Activated T-helper 9 cell treated with anti-CD3 and anti-CD28 coated beads, Interleukin-2, amount 50 U/mL, for 16 hours (primary cell): Measurements from ENCODE around the gene CCDC17.

Experiments used
- DNase-seq: peaks from one replicate; pipeline ENCODE4 v3.0.0-alpha.2; 2020; ENCODE audit warnings: low read depth

Gene CCDC17

GRCh38 chr1:45623972-45624371, at the start of gene CCDC17:
CCDC17 (minus strand) TSS chr1:45624054; CDS start chr1:45623909, 145 bp downstream.
- DNase-seq, result no peak

DNA sequence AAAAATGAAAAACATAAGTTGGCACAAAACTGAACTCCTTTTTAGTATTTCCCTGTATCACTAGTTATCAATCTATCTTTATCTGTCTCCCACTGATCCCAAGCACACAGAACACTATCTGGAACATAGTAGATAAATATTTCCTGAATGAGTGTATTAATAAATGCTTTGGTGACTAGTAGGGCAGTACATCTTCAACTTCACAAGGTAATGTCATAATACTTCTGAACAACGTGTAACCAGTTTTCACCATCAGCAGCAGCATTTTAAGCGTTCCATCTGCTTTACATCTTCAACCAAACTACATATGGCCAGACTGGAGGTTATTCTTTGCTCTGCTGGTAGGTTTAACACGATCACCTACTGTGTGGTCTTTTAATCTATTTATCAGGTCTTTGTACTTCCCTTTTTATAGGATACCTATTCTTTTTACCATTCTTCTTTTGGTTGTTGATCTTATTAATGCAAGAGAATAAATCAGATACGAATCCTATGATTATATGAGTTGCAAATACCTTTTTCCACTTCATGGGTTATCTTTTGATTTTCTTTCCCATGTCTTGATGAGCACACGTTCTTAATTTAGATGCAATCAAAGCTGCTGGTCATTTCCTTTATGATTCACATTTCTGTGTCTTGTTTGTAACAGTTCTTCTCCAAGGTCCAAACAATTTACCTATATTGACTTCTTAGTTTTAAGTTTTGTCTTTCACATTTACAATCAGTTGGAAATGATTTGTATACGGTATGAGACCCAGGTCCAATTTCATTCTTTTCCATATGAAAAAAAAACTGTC, 46.2 kb upstream of the CCDC17 start:
- DNase-seq, result no peak

DNA sequence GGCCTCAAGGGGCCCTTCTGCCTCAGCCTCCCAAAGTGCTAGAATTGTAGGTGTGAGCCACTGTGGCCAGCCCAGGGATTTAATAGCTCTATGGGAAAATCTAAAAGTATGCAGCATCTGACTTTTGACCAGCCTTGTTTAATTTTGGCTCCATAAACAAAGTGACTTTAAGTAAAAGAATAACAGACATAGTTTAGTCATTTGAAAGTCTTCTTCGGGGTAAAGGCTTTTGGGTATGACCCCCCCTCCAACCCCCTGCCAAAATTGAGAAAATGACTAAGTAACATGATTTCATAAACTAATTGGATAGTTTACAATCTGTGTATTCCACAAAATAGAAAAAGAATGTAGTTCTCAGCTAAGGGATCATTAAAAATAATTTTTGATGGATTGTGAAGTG, 45.5 kb upstream of the CCDC17 start:
- DNase-seq, result no peak

DNA sequence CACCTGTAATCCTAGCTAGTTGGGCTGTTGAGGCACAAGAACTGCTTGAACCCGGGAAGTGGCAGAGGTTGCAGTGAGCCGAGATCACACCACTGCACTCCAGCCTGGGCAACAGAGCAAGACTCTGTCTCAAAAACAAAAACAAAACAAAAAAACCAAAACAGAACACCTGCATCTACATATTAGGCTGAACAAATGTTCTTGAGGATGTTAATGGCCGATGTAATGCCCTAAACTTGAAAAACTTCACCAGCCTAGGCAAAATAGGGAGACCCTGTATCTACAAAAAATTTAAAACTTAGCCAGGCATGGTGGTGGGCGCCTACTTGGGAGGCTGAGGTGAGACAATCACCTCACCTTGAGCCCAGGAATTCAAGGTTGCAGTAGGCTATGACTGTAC, 44.7 kb upstream of the CCDC17 start:
- DNase-seq, result no peak

GRCh38 chr1:45667321-45668111, 43.7 kb upstream of the CCDC17 start:
- DNase-seq, result no peak

GRCh38 chr1:45666836-45667235, 43.0 kb upstream of the CCDC17 start:
- DNase-seq, result no peak

- DNase-seq, result no peak
Observed at GRCh38 chr1:45660336-45660735, 36.5 kb upstream of the CCDC17 start.

GRCh38 chr1:45659222-45659621, 35.4 kb upstream of the CCDC17 start:
- no peak for DNase-seq

GRCh38 chr1:45658171-45658570, 34.3 kb upstream of the CCDC17 start:
- no peak for DNase-seq

DNA sequence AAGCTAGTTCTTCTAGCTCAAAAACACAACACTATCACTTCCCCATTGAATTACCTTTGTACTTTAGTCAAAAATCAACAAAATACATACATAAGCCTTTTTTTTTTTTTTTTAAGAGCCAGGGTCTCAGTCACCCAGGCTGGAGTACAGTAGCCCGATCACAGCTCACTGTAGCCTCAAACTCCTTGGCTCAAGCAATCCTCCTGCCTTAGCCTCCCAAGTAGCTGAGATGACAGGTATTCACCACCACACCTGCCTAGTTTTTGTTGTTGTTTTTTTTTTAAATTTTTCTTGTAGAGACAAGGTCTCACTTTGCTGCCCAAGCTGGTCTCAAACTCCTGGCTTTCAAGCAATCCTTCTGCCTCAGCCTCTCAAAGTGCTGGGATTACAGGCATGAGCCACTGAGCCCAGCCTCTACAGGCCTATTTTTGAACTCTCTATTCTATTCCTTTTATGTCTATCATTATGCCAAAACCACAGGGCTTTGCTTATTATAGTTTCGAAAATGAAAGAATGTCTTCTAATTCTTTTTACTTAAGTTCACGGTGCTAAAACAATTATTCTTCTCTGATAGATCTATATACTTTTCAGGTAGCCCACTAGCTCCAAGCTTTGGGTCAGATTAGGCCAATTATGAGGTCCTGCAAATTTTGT, 32.8 kb upstream of the CCDC17 start:
- DNase-seq, result no peak

DNA sequence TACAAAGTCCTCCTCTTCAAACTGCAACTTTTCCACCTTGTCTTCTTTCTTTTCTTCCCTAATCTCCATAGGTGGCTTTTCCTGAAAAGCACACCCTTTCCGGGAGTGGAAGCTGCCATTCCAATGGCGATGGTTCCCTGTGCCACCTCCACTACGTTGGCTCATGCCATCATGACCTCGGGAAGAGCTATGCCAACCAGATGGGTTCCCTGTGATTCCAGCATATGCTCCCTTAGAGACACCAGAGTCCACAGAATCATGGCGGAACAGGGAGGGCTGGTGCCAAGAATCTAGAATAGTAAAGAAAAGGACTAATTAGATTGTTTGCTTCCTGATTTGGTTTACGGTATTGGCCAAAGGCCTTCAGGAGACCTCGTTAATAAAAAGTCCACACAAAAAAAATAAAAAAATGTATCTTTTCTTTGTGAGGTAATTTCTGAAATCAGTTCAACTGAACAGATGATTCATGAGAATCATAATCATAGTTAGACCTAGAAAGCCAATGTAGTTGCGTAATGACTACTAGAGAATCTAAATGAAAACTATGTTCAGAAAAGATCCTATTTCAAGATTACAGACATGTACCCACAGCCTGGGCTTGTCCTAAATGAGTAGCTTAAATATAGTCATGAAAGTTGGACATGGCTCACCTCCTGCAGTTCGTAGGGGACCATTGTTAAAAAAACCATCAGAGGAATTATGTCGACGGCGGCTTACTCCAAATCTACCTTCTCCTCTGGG, 30.9 kb upstream of the CCDC17 start:
- DNase-seq, result no peak

DNA sequence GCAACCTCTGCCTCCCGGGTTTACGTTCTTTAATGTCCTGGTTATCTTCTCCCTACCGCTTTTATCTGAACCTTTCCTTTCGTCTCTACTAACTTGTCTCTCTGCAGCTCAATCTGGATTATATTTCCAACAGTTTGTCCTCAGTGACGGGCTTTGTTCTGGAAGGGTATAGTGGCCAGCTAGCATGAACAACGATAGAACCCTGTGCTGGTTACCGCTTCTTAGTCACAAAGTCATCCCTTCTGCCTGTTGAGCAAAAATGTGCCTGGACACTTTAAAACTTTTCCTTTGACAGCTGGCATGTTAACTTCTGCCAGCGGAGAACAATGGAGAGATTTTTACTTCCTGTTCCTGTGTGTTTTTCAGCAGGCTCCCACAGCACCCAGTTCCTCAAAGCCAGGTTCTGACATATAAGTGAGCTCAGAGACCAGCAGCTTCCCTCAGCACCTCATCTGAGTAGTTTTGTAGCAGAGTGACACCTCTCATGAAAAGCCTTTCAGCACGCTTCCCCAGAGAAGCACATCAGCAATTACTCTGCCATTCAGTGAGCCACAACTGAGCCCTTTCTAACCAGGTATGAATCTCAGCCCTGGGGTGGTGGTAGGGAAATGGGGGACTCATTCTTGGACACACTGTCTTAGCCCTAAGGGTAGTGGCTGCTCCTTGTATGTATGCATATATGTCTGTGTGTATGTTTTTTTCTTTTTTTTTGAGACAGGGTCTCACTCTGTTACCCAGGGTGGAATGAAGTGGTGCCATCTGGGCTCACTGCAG, 23.6 kb upstream of the CCDC17 start:
- no peak for DNase-seq

DNA sequence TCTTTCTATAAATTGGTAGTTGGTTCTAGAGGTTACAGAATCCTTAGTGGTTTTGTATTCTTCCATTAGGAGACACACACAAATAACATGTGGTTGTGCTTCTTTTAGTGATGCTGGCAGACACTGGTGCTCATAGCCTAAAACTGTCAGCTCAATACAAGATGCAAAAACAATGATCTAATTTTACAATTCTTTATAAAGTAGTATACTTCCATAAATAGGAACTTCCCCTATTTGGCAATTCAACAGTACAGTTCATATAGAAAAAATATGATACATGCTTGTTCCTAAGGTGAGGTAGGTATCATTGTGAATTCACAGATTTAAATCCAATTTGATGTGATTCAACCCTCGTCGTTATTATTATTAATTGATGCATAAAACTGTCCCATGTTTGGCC, 20.8 kb upstream of the CCDC17 start:
- DNase-seq, result no peak

GRCh38 chr1:45643978-45644377, 20.1 kb upstream of the CCDC17 start:
- DNase-seq, result no peak

DNA sequence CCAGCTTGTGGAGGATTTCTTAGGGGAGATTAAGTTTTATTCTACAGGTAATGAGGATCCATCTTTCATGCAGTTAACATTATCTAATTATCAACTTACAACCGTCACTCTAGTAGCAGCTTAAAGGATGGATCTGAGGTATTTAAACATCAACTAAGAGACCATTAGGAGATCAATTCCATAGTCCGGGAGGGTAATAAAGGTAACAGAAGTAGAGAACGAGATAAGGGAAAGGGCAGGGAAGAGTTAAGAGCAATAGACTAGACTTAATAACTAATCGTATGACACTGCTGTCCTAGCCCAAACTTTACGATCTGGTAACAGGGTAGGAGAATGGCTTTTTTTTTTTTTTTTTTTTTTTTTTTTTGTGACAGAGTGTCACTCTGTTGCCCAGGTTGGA, 19.5 kb upstream of the CCDC17 start:
- no peak for DNase-seq

- no peak for DNase-seq
Observed at GRCh38 chr1:45640293-45640692, 16.4 kb upstream of the CCDC17 start.

DNA sequence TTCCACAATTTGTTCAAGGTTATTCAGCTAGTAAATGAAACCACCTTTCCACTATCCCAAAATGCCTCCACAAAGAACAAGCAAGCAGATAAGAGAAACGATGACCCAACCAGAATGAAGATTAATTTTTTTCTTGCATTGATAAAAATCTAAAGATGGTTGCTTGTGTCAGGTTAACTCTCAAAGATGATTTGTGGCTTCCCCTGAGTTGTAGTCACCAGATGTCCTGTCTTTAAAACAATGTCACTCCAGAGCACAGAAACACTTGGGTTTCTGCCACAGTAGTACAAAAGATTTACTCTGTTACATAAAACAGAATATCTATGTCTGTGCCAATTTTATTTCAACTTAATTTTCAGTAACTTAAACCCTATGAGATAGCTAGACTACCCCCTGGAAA, 11.4 kb upstream of the CCDC17 start:
- DNase-seq, result no peak

GRCh38 chr1:45630429-45630828, 6.6 kb upstream of the CCDC17 start:
- DNase-seq, result no peak

DNA sequence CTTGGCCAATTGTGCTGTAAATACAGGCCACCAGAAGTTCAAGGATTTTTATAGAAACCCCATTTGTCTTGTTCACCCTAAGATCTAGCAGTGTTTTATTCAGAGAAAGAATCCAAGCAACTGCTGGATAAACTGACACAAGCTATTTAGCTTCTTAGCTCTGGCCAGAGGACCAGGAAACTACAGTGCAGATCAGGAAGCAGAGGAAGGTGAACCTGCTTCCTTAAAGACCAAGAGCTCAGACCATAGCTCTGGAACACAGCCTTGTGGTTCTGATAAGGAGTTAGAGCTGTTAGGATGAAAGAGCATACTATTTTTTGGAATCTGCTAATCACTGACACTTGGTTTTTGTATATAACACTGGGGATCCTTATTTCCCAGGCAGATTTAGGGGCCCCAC, 5.2 kb upstream of the CCDC17 start:
- DNase-seq, result no peak

GRCh38 chr1:45622524-45623394, 1.1 kb downstream of the CCDC17 start:
- DNase-seq, result no peak
